HG02763 (cell line): ENCODE results near the gene AK6.
"Not testable (repeated sequence)": the region's sequence is repeated elsewhere in the genome, so short reads cannot be mapped to it uniquely, and the experiment has no call there.

Source experiments
- ATAC-seq: cut with Tn5 transposase; IDR thresholded peaks from one replicate; pipeline ENCODE4 v1.9.1; 2021; ENCODE audit warnings: mild to moderate bottlenecking, moderate library complexity; ENCODE audit not compliant: unreplicated experiment

Gene AK6

DNA sequence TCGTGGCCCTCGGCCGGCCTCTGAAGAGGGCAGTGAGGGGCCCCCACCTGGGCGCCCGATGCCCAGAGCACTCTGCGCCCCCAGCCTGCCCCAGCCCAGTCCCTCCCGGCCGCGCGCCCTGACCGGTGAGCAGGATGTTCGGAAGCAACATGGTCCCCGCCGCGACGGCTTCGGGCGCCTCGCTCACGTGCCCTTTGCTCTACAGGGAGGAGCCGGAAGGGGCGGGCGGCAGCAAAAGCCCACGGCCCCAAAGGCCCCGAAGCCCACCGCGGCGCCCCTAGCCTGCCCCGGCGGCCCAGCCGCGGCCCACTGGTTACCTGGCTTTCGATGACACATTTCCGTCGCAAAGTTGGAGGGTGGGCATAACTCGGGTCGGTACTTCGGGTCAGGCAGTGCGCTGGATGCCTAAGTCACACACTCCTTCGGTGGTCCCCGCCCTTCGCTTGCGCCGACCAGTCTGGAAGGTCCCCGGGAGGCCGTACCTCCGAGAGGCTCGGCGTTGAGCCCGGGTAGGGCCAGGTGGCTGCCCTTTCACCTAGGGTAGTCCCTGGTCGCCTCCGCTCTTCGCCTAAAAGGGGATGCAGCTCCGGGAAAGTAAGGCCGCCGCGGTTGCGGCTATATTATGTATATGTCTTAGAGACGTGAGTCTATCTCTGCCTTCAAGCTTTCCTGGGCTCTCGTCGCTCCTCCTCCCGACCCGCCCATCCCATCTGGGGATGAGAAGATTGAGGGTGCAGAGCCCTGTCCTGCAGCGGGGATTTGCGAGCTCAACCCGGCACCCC is at the start of gene AK6, which contains the start of the genes RAD17 and TAF9:
AK6 (minus strand) TSS at position 181 of the 782 bp plus-strand sequence; CDS start at position 151, 30 bp downstream.
RAD17 (plus strand) TSS at position 479 of the 782 bp plus-strand sequence. CDS start 2,391 bp downstream, outside the sequence.
TAF9 (minus strand) TSS at position 181 of the 782 bp plus-strand sequence. CDS start 3,783 bp downstream, outside the sequence.
- ATAC-seq = peak; percentile 88

- no peak for ATAC-seq
These were observed 49.2 kb upstream of the AK6 start for GRCh38 chr5:69418554-69418953.

GRCh38 chr5:69416699-69417098 is 47.4 kb upstream of the AK6 start:
- ATAC-seq = no peak

- ATAC-seq = no peak
These were observed 46.9 kb upstream of the AK6 start for GRCh38 chr5:69416180-69416579.

GRCh38 chr5:69415584-69415958 is 46.3 kb upstream of the AK6 start:
- ATAC-seq = no peak

DNA sequence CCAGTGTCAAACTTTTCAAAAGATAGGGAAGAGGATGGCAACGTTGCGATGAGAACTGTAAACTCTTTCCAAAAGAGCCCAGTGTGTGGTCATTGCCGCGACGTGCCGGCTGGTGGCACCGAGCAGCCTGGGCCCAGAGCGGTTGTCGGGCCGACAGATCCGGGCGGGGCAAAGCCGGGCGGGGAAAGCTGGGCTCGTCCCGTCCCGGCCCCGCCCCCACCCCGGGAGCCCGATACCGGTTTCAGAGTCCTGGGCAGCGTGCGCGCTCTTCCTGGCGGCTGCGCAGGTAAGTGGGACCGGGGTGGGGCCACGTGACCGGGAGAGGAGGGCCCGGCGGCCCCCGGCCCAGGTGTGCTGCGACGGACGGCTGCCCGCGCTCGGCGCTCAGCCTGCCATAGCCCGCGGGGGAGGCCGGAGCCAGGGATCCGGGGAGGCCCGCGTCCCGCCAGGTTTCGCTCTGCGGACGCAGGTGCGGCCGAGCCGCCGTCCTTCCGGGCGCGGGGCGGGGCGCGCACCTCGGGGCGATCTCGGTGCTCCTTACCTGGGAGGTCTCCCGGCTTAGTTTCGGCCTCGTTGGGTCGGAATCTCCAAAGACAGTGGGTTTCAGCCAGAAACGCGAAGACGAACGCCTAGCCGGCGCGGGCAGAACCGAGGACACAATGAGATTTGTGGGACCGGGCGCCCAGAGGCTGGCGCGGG is 45.7 kb upstream of the AK6 start, which contains the start of gene MARVELD2:
MARVELD2 (plus strand) TSS at position 232 of the 699 bp plus-strand sequence. CDS start 4,270 bp downstream, outside the sequence.
- ATAC-seq = no peak

- ATAC-seq = no peak
These were observed 35.5 kb upstream of the AK6 start for GRCh38 chr5:69404659-69405330.

GRCh38 chr5:69378376-69378775 is 9.1 kb upstream of the AK6 start:
- no peak for ATAC-seq

GRCh38 chr5:69374911-69375446 is 5.7 kb upstream of the AK6 start:
- ATAC-seq = peak; percentile 59

DNA sequence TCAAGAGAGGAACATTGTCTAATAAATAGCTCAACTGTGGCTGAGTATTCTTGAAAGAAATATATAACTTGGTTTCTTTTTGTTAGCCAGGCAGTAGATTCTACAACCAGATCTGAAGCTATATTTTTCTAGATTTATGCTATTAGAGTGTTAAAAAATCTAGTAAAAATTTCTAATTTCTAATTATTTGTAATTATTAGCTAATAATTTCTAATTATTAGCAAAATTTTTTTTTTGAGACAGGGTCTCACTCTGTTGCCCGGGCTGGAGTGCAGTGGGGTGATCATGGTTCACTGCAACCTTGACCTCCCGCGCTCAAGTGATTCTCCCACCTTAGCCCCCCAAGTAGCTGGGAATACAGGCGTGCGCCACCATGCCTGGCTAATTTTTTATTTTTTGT is 3.1 kb upstream of the AK6 start:
- no peak for ATAC-seq

GRCh38 chr5:69370335-69370734 is 1.0 kb upstream of the AK6 start:
- not testable (repeated sequence) for ATAC-seq

- no peak for ATAC-seq
These were observed 621 bp downstream of the AK6 start for GRCh38 chr5:69368458-69369339.

DNA sequence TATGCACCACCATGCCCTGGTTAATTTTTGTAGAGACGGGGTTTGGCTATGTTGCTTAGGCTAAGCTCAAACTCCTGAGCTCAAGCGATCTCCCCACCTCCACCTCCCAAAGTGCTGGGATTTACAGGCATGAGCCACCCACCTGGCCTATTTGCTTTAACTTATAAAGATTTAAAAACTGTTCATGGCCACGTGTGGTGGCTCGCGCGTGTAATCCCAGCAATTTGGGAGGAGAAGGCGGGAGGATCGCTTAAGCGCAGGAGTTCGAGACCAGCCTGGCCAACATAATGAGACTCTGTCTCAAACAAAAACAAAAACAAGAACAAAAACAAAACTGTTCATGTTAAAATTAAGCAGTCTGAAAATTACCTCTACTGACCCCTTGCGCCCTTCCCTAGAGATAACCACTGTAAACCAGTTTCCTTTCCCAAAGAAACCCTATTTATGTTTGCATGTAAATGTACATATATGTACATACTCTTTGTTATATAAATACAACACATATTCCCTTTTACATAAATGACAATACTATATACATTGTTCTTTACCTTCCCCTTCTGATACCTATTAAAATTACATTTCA is 1.5 kb downstream of the AK6 start:
- ATAC-seq = no peak

GRCh38 chr5:69364850-69365249 is 4.5 kb downstream of the AK6 start:
- no peak for ATAC-seq

GRCh38 chr5:69364414-69364813 is 4.9 kb downstream of the AK6 start:
- ATAC-seq = no peak

DNA sequence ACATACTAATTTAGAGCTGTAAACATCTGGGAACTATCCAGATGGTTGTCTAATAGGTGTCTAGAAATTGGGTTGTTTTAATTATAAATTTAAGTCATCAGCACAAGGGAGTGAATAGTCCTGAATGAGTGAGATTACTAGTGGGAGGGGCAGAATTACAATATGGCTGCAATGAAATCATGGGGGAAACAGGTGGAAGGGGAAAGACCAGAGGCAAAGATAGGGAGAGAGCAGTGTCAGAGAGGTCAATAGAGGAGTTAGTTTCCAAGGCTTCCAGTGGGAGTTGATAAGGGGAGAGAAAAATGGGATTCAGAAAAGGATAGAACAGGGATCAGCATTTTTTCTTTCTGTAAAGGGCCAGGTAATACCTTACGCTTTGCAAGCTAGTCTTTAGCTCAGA is 8.9 kb downstream of the AK6 start:
- ATAC-seq = no peak

DNA sequence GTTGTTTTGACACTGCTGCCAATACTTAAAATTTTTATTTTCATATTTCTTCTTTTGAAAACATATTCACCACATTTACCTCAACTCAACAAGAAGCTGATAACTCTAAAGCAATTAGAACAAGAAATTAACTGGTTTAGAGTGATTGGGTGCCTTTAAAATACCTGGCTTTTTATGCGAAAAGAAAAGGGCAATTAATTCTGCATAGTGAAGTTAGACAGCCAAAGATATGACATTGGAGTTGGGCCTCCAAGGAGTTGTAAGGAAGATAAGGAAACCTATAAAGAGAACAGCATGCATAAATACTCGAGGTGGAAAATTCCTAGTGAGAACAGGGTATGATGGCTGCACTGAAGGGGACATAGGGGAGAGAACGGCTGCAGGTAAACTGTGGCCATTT is 9.6 kb downstream of the AK6 start:
- ATAC-seq = no peak

DNA sequence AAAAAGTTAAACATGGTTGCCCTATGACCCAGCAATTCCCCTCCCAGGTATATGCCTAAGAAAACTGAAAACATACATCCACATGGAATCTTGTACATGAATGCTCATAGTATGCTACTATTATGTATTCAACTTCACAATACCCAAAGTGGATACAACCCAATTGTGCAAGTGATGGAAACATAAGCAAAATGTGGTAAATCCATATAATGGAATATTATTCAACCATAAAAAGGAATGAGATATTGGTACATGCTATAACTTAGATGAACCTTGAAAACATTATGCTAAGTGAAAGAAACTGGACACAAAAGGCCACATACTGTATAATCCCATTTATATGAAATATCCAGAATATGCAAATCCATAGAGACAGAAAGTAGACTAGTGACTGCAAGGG is 18.7 kb downstream of the AK6 start:
- ATAC-seq = no peak

GRCh38 chr5:69343083-69343482 is 26.2 kb downstream of the AK6 start:
- no peak for ATAC-seq
